Measurements from ENCODE around the gene NMUR2.

The NMUR2 gene

GRCh38 chr5:152405145-152405544 is at the start of gene NMUR2:
NMUR2 (minus strand) TSS chr5:152405279; CDS start chr5:152405113, 166 bp downstream.
- DNase-seq, result no peak

GRCh38 chr5:152443935-152444334 is 38.9 kb upstream of the NMUR2 start:
- no peak for DNase-seq

- DNase-seq, result no peak
Measured at GRCh38 chr5:152439791-152440190, 34.7 kb upstream of the NMUR2 start.

GRCh38 chr5:152437866-152438265 is 32.8 kb upstream of the NMUR2 start:
- no peak for DNase-seq

- DNase-seq, result no peak
Measured at GRCh38 chr5:152427721-152428120, 22.6 kb upstream of the NMUR2 start.

- DNase-seq, result no peak
Measured at GRCh38 chr5:152425083-152425482, 20.0 kb upstream of the NMUR2 start.

GRCh38 chr5:152424501-152424900 is 19.4 kb upstream of the NMUR2 start:
- DNase-seq, result no peak

GRCh38 chr5:152422081-152422480 is 17.0 kb upstream of the NMUR2 start:
- DNase-seq, result no peak

- DNase-seq, result no peak
Measured at GRCh38 chr5:152412129-152412528, 7.0 kb upstream of the NMUR2 start.

- no peak for DNase-seq
Measured at GRCh38 chr5:152406082-152406481, 1.0 kb upstream of the NMUR2 start.

- DNase-seq, result no peak
Measured at GRCh38 chr5:152404494-152404893, 585 bp downstream of the NMUR2 start.

GRCh38 chr5:152403046-152403445 is 2.0 kb downstream of the NMUR2 start:
- DNase-seq, result no peak

GRCh38 chr5:152400846-152401245 is 4.2 kb downstream of the NMUR2 start:
- DNase-seq, result no peak

GRCh38 chr5:152397581-152397980 is 7.5 kb downstream of the NMUR2 start:
- DNase-seq, result no peak

- DNase-seq, result no peak
Measured at GRCh38 chr5:152393441-152393840, 11.6 kb downstream of the NMUR2 start.

GRCh38 chr5:152389208-152389849 is 15.8 kb downstream of the NMUR2 start:
- DNase-seq, result no peak

- no peak for DNase-seq
Measured at GRCh38 chr5:152388610-152389009, 16.5 kb downstream of the NMUR2 start.

GRCh38 chr5:152380415-152381123 is 24.5 kb downstream of the NMUR2 start:
- DNase-seq, result no peak

- no peak for DNase-seq
Measured at GRCh38 chr5:152379331-152379730, 25.7 kb downstream of the NMUR2 start.

- DNase-seq, result no peak
Measured at GRCh38 chr5:152378730-152379129, 26.3 kb downstream of the NMUR2 start.

GRCh38 chr5:152376886-152377285 is 28.2 kb downstream of the NMUR2 start:
- no peak for DNase-seq

GRCh38 chr5:152374711-152375275 is 30.3 kb downstream of the NMUR2 start:
- DNase-seq, result no peak

- DNase-seq, result no peak
Measured at GRCh38 chr5:152372875-152373274, 32.2 kb downstream of the NMUR2 start.

- DNase-seq, result no peak
Measured at GRCh38 chr5:152369298-152369697, 35.8 kb downstream of the NMUR2 start.

Measured in NCI-H774 (cell line).